LNCaP clone FGC (cell line): ENCODE data around the gene EPB41L4A.
"Not testable (repeated sequence)": the region's sequence is repeated elsewhere in the genome, so short reads cannot be mapped to it uniquely, and the experiment has no call there.

Source experiments
- DNase-seq: peaks from one replicate; pipeline ENCODE4 v3.0.0-alpha.2; 2011; ENCODE audit warnings: low read depth
- H3K4me3 ChIP-seq: 2 replicates; pipeline ENCODE4 v1.5.1; 2011; ENCODE audit warnings: mild to moderate bottlenecking, low read depth, low read length, control low read depth
- CTCF ChIP-seq: IDR thresholded peaks from 2 replicates; pipeline ENCODE4 v1.5.1; 2012; ENCODE audit warnings: mild to moderate bottlenecking; ENCODE audit not compliant: control insufficient read depth, insufficient read depth; ENCODE audit errors: extremely low read depth

EPB41L4A gene

GRCh38 chr5:112419164-112419985 is at the start of gene EPB41L4A:
TSS of gene EPB41L4A (minus strand) at chr5:112419277. CDS start at chr5:112419039, 238 bp downstream.
- DNase-seq = no peak
- peak within 1 kb of the TSS; percentile 53 for H3K4me3 ChIP-seq
- no peak for TF ChIP-seq CTCF

GRCh38 chr5:112467485-112467884 is 48.4 kb upstream of the EPB41L4A start:
- TF ChIP-seq CTCF = no peak
- no peak overlapping the region for H3K4me3 ChIP-seq
- peak; percentile 72 for DNase-seq

GRCh38 chr5:112466261-112466660 is 47.2 kb upstream of the EPB41L4A start:
- H3K4me3 ChIP-seq, DNase-seq: not testable (repeated sequence)

GRCh38 chr5:112447187-112447760 is 28.2 kb upstream of the EPB41L4A start:
- DNase-seq = not testable (repeated sequence)

GRCh38 chr5:112445626-112446350 is 26.7 kb upstream of the EPB41L4A start:
- DNase-seq = no peak
- no peak for TF ChIP-seq CTCF
- no peak overlapping the region for H3K4me3 ChIP-seq

More at GRCh38 chr5:112447187-112447760, 28.2 kb upstream of the EPB41L4A start:
- not testable (repeated sequence) for H3K4me3 ChIP-seq

- not testable (repeated sequence) for H3K4me3 ChIP-seq, DNase-seq
Observed at GRCh38 chr5:112443932-112444331, 24.9 kb upstream of the EPB41L4A start.

GRCh38 chr5:112440031-112440430 is 21.0 kb upstream of the EPB41L4A start:
- DNase-seq = no peak
- TF ChIP-seq CTCF = no peak

GRCh38 chr5:112436144-112436543 is 17.1 kb upstream of the EPB41L4A start:
- no peak for TF ChIP-seq CTCF
- no peak for DNase-seq
- H3K4me3 ChIP-seq = no peak overlapping the region

More at GRCh38 chr5:112440031-112440430, 21.0 kb upstream of the EPB41L4A start:
- no peak overlapping the region for H3K4me3 ChIP-seq
